GM23248 (cell line): ENCODE measurements around the gene ZC3H7A.

Experiments
- EZH2 ChIP-seq: fragments of 200-600 bp; sonication (generic); IDR thresholded peaks from 2 replicates; pipeline ENCODE4 v1.6.1; 2018; ENCODE audit warnings: antibody characterized with exemption, mild to moderate bottlenecking; ENCODE audit not compliant: insufficient read depth, poor library complexity, severe bottlenecking
- EZH2phosphoT487 ChIP-seq: fragments of 200-600 bp; sonication (generic); IDR thresholded peaks from 2 replicates; pipeline ENCODE4 v1.6.1; 2018; ENCODE audit warnings: antibody characterized with exemption, moderate library complexity, mild to moderate bottlenecking, low read depth; ENCODE audit not compliant: insufficient read depth

- TF ChIP-seq EZH2phosphoT487 (no peak), EZH2 (no peak)
Measured at GRCh38 chr16:11735787-11736186, 61.3 kb downstream of the ZC3H7A start.
